ENCODE data around the gene KIAA1755.

GRCh38 chr20:38209054-38209675 is 51.4 kb downstream of the KIAA1755 start:
- TF ChIP-seq CTCF (conservative IDR thresholded peaks at IDR 0.05), result no peak
- no peak for TF ChIP-seq EZH2 (IDR thresholded peaks at IDR 0.05; ENCODE audit: low read depth)

Measured in PC-9 (cell line).